Ramos (cell line): ENCODE data around the gene COL27A1.

Experiments used
- in situ Hi-C: fragments of 300-500 bp; cut with MboI; formaldehyde crosslinking; loops from one replicate; pipeline ENCODE4 v1.14.3; 2022; ENCODE audit warnings: low sequenced_read_pairs; ENCODE audit not compliant: unreplicated experiment

Gene COL27A1

DNA sequence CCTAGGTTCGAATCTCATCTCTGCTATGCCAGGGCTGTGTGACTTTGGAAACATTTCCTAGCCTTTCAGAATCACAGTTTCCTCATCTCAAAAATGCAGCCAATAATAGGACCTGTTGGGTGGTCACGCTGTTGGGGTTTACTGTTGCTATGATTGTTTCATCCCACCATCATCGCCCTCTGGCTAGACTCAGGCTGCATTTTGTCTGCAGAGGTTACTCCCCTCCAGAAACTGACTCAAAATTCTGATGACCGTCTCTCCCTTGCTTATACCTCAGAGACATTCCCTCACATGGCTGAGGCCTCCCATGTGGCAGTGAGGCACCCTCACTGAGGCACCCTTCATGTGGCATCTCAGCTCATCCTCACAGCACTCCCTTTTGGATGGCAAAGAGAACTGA lies 61.6 kb downstream of the COL27A1 start:
- in situ Hi-C loops = no loop called here

DNA sequence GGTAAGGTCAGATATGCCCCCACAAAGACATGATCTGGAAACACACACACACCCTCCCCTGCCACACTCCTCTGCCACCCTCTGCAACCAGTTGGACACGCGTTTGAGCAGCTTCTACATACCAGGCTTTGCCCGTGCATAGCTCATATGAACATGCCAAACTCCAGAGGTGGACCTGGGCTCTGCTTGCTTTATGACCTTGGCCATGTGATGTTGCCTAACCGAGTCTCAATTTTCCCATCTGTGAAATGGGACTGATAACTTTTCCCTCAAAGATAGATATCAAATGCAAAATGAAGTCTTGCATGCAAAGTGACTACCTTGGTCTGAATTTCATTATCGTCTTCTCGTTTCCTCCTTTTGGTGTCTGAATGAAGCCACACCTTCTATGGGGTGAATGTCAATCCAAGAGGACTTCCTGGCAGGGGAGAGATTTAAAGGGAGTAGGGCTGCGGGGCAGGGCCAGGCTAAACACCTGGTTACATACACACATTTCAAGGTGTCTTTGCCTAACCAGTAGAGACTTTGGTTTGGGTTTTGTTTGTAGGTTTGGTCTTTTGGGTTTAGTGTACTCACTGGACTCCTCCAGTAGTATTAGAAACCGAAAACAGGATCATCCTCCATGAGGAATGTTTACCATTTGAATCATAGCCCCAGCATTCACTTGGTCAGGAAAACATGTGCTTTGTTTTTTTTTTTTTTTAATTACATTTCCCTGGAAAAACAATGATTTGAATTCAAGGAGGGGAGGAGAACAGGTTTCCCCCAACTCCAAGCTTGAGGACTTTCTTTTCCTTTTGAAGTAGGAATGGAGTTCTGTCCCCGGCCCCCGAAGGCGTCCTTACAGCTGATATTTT lies 63.2 kb downstream of the COL27A1 start:
- in situ Hi-C loops = no loop called here

DNA sequence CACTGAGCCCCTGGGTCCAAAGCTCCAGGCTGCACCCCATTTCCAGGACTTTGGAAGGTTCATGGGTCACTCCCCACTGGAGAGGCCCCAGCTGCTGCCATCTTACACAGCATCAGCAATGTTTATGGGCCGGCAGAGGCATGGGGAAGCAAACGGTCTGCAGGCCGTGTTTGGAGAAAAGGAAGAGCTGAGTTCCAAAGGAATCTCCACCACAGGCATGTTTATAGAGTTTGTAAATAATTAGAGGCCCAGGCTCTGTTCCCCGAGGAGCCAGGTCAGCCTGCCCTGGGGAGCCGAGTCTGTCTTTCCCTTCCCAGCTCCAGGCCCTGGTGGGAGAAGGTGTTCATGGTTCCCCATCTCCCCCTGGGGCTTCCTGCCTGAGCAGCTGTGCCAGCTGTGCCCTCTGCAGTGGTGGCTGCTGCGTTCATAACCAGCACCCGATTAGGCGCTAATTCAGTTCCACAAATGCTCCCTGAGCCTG lies 64.8 kb downstream of the COL27A1 start:
- in situ Hi-C loops = no loop called here

DNA sequence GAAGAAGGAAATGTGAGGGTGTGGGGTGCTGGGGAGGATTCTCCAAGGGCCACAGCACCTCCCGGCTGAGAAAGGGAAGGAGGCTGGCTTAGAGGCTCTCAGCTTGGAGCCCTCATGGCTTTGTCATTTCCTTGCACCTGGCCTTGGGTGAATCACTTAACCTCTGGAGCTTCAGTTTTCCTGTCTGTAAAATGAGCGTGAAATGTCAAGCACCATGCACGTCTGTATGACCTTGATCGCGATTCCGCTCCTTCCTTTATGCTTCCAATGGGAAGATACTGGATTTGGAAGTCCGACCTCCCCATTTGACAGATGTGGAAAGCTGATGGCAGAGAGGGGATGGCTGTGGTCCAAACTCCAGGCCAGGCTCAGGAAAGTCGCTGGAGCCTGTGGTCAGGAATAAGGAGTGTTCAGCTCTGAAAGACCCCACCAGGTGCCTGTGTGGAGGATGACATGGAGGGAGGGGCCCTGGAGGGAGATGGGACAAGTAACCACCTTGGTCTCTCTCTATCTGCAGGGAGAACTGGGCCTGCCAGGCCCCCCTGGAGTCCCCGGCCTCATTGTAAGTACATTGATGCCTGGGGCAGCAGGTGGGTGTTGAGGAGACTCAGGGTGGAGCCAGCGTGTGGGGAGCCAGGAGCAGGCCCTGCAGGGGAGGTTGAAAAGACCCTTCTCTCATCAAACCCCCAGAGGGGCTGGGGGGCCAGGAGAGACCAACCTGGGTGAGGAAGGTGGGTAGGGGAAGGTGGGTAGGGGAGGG lies 66.5 kb downstream of the COL27A1 start:
- in situ Hi-C loops = no loop called here

DNA sequence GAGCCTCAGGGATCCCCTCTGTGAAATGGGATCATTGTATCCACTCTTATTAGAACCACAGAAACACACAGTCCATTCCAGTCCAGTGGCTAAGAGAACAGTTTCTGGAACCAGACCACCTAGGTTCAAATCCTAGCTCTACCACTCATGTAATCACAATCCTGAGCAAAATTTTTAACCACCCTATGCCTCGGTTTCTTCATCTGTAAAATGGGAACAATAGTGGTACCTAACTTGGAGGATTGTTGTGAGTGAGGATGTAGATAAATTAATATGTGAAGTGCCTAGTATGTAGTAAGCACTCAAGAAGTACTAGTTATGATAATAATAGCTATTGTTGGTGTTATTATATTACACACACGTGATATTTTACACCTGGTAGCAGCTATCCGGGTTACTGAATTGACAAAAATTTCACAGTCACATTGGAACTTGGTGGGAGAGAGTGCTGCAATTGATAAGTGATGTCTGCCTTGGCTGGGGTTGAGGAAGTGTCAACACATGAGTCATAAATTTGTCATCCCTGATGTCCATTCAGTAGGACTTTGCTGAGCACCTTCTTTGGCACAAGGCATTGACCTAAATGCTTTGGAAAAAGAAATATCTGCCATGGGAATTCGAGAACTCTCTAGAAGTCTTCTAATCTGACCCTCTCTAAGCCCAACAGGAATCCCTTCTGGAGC lies 68.4 kb downstream of the COL27A1 start:
- in situ Hi-C loops = no loop called here

DNA sequence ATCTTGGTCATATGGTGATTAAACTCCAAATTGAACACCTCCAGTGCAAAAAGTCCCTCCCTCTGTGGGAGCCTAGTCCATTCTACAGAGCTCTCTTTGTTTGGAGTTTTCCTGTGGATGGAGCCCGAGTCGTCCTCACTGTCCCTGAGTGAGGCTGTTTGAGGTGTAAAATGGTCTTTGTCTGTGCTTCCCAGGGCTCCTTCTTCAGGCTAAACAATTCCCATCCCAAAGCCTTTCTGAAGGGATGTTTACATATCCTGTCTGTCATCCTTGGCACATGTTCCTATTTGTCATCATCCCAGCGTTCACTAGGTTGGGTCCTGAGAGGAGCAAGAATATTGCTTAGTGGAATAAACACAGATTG lies 68.9 kb downstream of the COL27A1 start:
- in situ Hi-C loops = no loop called here

DNA sequence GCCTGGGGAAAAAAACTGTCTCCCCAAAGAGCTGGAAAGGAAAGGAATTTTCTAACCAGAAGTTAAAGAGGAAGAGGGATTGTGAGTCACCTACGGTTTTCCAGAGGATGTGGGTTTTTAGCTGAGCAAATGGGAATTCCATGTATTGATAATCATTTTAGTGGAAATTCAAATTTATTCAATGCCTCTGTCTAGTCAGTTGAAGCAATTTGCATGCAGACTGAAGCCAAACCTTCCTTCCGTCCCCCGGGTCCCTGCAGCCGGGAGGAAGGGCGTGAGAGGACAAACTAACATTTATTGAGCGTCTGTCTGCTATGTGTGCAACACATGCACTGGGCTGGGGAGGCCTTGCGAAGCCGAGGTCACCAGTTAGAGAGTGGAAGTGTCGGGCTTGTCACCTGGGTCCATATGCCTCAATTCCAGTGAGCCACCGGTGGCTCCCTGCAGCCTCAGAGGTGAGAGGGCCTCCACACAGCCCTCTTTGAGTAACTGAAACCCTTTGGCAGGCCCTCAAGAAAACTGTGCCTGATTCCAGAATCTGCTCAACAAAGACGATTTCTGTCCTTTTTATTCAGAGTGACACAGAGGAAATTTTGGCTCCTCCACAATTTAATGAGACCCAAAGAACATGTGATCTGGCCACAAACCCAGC lies 70.3 kb downstream of the COL27A1 start:
- in situ Hi-C loops = no loop called here

DNA sequence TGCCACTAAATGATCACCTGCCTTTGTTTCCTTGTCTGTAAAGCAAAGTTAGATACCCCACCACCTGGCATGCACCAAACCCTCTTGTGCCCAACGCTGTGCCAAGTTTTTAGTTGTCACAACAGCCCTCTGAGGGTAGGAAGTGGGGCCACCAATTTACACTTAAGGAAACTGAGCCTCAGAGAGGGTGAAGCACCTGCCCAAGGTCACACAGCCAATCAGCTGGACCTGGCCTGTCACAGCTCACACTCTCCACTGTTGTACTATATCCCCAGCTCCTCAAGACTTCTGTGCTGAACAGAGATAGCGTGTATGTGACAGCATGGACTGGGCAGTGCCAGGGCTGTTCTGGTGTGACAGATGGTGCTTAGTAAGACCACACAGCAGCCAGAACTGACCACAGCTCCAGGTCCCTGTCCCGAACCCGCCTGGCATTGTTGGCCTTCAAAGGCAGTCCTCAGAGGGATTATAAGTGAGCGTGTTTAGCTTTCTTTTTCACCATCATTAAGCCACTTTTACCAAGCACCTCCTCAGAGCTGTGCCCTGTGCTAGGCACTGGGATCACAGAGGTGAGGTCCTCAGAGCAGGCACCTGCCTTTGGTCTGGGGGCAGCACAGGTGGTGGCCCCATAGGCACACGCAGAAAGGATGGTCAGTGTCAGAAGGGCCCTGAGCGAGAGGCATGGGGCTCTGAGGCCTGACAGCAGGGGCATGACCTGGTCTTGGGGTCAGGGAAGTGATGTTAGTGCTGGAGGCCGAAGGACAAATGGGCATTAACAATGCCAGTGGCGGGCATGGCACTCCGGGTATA lies 71.1 kb downstream of the COL27A1 start:
- in situ Hi-C loops = no loop called here

DNA sequence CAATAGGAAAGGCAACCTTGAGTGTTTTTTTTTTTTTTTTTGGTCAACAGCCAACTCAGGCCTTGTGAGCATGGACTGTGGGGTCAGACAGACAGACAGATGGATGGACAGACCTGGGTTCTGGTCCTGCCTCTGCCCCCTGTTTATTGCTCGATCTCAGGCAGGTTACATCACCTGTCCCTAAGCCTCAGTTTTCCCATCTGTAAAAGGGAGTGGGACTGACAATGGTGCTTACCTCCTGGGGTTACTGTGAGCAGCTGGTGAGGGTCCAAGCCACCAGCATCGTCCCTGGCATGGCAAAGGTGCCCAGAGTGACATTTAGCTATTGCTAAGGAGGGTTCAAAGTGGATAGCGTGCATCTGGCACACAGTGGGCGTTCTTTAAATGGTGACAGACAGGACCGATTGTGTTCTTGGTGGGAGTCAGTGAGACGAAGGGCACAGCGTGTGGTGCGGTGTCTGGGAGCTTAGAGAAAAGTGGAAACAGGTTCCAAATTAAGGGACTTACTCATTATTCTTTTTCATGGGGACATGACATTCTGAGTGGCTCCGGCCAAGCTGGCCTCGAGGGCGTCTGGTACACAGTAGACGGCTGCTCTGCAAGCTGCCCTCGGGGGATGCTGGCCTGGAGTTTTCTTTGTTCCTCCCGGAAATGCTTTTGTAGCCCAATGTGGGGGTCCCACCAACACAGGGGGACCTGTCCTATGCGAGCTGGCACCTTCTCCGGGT lies 72.1 kb downstream of the COL27A1 start:
- in situ Hi-C loops = no loop called here

DNA sequence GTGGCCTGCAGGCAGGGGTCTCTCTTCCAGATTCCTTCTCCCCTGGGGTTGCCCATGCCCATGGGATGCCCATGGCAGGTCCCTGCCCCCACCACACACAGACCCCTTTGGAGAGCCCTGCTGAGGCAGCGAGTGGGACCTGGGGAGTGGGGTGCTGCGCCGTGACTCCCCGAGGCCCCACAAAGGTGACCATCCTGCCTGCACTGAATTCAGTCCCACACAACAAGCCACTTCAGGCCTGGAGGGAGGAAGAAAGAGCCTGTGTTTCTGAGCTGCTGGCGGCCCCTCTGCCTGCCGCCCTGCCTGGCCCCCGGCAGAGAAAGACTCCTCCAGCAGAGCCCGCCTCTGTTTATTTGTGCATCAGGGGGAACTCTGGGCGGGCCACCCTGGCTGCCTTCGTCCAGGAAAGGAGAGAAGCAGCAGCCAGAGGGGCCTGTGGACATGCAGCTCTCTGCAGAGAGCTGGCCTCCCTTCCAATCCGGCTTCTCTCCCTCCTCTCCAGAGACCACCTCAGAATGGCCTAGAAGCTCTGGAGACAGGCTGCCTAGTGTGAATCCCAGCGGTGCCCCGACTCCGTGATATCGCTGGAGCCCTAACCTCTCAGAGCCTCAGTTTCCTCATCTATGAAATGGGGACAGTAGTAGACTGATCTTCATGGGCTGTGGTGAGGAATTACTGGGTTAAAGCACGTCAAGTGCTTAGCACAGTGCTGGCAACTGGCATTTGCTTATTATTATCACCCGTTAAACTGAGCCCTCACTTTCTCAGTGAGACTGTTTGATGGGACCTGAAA lies 72.9 kb downstream of the COL27A1 start:
- in situ Hi-C loops = no loop called here

DNA sequence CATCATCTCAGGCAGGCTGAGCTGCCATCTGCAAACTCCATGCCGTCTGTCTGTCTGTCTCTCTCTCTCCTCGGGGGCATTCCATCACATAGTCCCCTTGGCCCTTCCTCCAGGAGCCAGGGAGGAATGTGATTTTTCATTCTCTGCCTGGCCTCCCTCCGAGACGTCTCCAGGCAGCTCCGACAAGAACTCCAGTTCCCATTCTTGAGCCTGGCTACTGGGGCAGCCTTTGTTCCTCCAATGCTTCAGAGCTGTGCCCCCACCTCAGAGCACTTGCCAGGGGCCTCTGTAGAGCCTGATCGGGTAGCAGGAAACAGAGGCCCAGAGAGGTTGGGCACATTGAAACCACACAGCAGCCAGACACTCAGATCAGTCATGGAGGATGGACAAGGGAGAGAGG lies 74.0 kb downstream of the COL27A1 start:
- in situ Hi-C loops = no loop called here

DNA sequence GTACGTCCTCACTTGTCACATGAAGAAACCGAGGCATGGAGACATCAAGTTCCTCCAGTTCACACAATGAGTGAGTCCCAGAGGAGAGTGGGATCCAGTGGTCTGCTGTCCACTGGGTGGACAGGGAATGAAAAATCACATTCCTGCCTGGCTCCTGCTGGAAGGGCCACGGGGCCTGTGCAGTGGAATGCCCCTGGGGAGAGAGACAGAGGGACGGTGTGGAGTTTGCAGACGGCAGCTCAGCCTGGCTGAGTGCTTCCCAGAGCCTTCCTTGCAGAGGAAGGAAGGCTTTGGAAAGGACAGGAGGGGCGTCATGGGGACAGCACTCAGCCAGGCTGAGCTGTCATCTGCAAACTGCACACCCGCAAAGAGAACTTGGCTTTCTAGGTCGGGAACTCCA lies 74.7 kb downstream of the COL27A1 start:
- in situ Hi-C loops = no loop called here

DNA sequence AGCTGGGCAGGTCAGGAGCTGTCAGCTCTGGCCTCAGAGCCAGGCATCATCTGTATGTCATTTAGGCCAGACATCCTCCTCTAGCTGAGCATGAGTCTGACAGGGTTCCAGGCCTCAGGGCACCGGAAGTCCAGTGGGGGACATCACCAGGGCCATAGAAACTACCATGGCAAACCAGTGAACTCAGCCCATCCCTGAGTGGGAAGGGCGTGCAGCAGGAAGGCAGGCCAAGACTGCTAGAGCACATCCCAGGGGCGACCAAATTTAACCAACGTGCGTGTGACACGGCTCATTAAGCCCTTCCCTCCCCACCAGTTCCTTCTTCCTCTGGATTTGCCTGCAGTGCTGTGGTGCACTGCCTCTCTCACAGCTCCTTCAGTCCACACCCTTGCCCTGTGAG lies 75.9 kb downstream of the COL27A1 start:
- in situ Hi-C loops = no loop called here

DNA sequence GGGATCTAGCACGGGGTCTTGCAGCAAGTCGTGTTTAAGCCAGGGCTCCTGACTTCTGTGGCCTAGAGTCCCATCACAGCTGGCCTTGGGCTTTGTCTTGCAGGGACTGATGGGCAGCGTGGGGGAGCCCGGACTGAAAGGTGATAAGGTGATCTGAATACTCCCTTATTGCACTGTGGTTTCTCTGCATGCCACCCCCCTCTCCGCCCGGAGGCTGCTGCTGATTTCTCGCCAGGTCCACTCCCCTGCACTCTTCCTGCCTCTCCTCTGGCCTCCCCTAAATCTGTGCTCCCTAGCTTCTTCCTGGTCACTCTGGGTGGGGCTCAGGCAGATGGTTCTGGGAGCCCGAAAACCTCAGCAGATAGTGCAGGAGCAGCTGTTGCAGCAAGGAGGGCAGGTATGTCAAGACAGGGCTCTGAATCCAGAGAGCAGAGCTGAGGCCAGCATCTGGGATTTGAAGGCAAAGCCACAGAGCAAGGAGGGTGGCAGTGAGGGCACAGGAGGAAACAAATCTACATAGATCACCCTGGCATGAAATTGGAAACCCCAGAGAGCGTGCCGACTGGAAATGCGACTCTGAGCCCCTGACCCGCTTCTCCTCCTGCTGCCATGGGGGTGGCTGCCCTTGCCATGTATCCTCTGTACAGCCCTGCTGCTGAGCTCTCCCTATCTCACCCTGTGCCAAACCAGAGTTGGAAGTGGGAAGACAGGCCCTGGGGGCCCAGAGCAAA lies 76.5 kb downstream of the COL27A1 start:
- in situ Hi-C loops = no loop called here

DNA sequence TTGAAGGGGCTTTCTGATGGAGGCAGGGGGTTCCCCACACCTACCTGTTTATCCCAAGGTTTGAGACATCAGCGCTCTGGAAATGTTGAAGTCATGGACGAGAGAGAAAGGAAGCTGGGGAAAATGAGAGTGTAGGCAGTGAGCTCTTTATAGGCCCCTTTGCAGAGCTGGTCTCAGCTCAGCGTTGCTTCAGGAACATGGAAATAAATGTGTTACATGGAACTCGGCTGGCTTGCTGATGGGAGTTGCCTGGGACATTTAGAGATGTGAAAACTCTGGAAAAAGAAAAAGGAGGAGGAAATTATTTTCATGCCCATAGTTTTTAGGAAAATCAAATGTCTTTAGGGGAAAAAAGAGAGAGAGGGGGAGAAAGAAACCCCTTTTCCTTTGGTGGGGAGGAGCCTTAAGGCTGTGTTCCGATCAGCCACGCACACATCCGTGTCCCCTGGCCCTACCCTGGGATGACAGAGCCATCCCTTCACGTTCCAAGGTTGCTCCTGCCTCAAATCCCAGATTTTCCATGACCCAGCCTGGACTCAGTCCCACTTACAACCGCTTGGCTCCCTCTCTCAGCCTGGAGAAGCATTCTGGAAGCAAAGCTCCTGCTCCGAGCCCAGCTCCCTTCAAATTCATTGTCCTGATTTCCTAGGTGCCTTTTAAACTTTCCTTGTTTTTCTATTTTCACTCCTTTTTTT lies 78.3 kb downstream of the COL27A1 start:
- in situ Hi-C loops = no loop called here

DNA sequence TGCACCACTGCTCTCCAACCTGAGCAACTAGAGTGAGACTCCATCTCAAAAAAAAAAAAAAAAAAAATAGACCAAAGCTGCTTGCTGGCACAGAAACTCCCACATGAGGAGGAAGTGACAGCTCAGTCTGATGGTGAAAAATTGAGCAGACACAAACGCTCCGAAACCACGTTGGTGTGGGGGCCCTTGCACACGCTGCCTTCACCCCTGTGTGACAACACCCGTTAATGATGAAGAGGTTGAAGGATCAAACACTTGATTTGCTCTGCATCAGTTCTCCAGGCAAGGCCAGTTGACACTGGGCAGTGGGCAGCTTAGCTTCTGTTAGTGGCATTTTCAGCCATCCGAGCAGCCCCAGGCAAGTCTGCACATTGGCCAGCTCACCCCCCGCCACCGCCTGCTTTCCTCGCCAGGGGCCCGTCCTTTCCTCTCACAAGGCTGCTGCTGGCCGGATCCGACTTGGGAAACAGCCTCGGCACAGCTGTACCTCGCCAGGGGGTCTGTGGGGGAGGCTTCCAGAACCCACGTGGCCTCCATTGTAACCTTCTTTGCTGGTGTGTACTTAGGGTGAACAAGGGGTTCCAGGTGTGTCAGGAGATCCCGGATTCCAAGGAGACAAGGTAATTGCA lies 79.8 kb downstream of the COL27A1 start:
- in situ Hi-C loops = no loop called here
